Nephron (organoid): ENCODE results near the gene KAT6B.

Experiments used
- H3K27ac Mint-ChIP-seq, 3 experiments: 2 replicates each; pipeline ENCODE4 v1.8.0; 2020; ENCODE audit warnings: mixed read lengths in 3 of 3, mild to moderate bottlenecking in 2 of 3, moderate library complexity in 1 of 3
- H3K27me3 Mint-ChIP-seq: 2 replicates; pipeline ENCODE4 v1.8.0; 2021; ENCODE audit warnings: low read depth, mild to moderate bottlenecking, moderate library complexity, mixed read lengths
- H3K36me3 Mint-ChIP-seq: 2 replicates; pipeline ENCODE4 v1.8.0; 2020; ENCODE audit warnings: low read depth, mixed read lengths
- H3K4me1 Mint-ChIP-seq: 2 replicates; pipeline ENCODE4 v1.8.0; 2020; ENCODE audit warnings: mixed read lengths
- H3K4me3 Mint-ChIP-seq, 3 experiments: 2 replicates each; pipeline ENCODE4 v1.8.0; 2020; ENCODE audit warnings: mild to moderate bottlenecking in 3 of 3, mixed read lengths in 3 of 3, moderate library complexity in 2 of 3
- H3K9me3 Mint-ChIP-seq: 2 replicates; pipeline ENCODE4 v1.8.0; 2020; ENCODE audit warnings: mixed read lengths
- TF ChIP-seq, protein P1 (sequence below), 3 experiments: fragments of 200-600 bp; sonication (generic); IDR thresholded peaks; one replicate each; pipeline ENCODE4 v1.5.0; 2021; ENCODE audit warnings: antibody characterized with exemption in 3 of 3; ENCODE audit not compliant: unreplicated experiment in 3 of 3

KAT6B gene

GRCh38 chr10:75000748-75001321, 174.4 kb downstream of the KAT6B start:
- Mint-ChIP-seq H3K27me3 (no peaks in the 10 kb centered on the region), H3K4me1 (peaks cover 11% of the 10 kb centered on the region), H3K36me3 (peaks cover 52% of the 10 kb centered on the region), H3K9me3 (no peaks in the 10 kb centered on the region), H3K27ac (peak overlapping the region in 2 of 3 experiments; percentile 28 to 46), H3K4me3 (no peak overlapping the region)
- TF ChIP-seq, protein P1, sequence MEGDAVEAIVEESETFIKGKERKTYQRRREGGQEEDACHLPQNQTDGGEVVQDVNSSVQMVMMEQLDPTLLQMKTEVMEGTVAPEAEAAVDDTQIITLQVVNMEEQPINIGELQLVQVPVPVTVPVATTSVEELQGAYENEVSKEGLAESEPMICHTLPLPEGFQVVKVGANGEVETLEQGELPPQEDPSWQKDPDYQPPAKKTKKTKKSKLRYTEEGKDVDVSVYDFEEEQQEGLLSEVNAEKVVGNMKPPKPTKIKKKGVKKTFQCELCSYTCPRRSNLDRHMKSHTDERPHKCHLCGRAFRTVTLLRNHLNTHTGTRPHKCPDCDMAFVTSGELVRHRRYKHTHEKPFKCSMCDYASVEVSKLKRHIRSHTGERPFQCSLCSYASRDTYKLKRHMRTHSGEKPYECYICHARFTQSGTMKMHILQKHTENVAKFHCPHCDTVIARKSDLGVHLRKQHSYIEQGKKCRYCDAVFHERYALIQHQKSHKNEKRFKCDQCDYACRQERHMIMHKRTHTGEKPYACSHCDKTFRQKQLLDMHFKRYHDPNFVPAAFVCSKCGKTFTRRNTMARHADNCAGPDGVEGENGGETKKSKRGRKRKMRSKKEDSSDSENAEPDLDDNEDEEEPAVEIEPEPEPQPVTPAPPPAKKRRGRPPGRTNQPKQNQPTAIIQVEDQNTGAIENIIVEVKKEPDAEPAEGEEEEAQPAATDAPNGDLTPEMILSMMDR (IDR thresholded peaks at IDR 0.05; ENCODE audit: unreplicated experiment in 3 of 3): no peak

DNA sequence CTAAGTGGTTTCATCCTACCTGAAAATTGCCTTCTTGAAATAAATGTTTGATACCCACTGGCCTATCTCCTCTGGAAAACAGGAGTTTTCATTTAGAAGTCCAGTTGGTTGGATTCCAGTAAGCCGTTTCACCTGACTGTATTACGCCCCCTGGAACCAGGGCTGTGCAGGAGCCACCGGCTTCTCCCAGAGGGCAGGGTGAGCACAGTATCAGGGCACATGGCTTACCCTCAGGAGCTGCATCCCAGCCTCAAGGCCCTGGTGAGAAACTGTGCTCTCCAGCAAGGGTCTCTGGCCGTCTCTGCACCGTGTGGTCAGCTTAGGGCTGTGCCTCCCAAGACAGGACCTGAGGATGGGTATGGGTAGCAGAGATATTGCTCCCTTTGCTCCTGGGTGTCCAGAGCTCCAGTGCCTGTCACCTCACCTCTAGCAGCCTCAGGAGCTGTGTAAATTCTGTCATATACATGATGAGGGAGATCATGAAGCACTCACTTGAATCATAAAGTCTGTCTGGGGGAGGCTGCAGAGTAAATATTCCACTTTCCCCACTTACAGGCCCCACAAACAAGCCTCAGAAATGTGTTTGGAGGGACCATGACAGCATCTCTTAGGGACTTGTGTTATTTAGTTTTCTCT, 175.4 kb downstream of the KAT6B start:
- TF ChIP-seq, protein P1 (IDR thresholded peaks at IDR 0.05; ENCODE audit: unreplicated experiment in 3 of 3): no peak
- Mint-ChIP-seq H3K36me3 (peaks cover 47% of the 10 kb centered on the region), H3K4me1 (peaks cover 11% of the 10 kb centered on the region), H3K9me3 (no peaks in the 10 kb centered on the region), H3K27ac (no peak overlapping the region), H3K27me3 (no peaks in the 10 kb centered on the region), H3K4me3 (no peak overlapping the region)

GRCh38 chr10:75002351-75002725, 175.9 kb downstream of the KAT6B start:
- Mint-ChIP-seq H3K27ac (no peak overlapping the region), H3K4me1 (peaks cover 11% of the 10 kb centered on the region), H3K9me3 (no peaks in the 10 kb centered on the region), H3K4me3 (no peak overlapping the region), H3K27me3 (no peaks in the 10 kb centered on the region), H3K36me3 (peaks cover 46% of the 10 kb centered on the region)
- TF ChIP-seq, protein P1 (IDR thresholded peaks at IDR 0.05; ENCODE audit: unreplicated experiment in 3 of 3): no peak

DNA sequence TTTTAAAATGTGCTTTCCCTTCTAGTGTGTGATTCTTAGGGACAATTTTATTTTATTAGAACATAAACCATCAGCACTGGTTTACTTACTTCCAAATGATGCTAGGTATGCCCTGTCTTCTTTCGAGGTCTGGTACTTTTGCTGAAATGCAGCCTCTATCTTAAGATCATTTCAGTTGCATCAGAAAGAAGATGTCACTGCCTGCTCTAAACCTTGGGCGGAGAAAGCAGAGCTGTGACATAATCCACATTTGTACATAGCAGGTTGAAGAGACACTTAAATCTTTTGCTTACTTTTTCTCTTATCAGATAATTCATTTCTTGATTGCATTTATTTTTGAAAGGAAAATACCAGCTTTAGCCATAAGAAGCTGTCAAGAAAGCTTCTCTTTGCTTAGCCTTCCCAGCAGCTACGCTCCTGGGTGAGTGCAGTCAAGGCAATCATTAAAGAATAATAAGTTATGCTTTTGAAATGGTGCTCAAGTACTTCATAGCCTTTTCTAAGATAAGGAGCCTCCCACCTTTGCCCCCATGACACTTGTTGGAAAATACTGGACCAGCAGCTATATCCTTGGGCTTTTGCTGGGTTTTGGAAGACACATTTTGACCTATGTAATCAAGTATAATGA, 176.7 kb downstream of the KAT6B start:
- TF ChIP-seq, protein P1 (IDR thresholded peaks at IDR 0.05; ENCODE audit: unreplicated experiment in 3 of 3): no peak
- H3K4me3 Mint-ChIP-seq: no peak overlapping the region
- H3K27me3 Mint-ChIP-seq: no peaks in the 10 kb centered on the region
- H3K9me3 Mint-ChIP-seq: no peaks in the 10 kb centered on the region
- H3K36me3 Mint-ChIP-seq: peaks cover 48% of the 10 kb centered on the region
- H3K27ac Mint-ChIP-seq: peak overlapping the region in 1 of 3 experiments; percentile 35
- peaks cover 11% of the 10 kb centered on the region for H3K4me1 Mint-ChIP-seq

DNA sequence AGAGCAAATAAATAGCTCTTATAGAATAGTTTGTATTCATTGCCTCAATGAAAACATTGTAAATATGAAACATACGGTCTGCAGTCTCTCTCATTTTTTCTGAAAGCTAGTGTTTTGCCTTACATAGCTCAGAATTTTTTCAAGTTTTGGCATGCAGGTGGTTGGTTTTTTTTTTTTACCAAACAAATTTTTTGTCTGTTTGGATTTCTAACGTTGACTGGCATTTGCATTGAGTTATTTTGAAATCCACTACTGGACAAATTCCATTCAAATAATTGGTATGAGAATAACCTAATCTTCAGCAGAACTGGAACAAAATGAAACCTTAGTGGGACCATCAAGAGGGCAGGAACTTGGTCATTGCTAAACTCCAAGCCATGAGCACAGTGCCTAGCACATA, 177.5 kb downstream of the KAT6B start:
- Mint-ChIP-seq H3K4me3 (no peak overlapping the region), H3K4me1 (peaks cover 13% of the 10 kb centered on the region), H3K27ac (no peak overlapping the region), H3K9me3 (no peaks in the 10 kb centered on the region), H3K36me3 (peaks cover 43% of the 10 kb centered on the region), H3K27me3 (no peaks in the 10 kb centered on the region)
- TF ChIP-seq, protein P1 (IDR thresholded peaks at IDR 0.05; ENCODE audit: unreplicated experiment in 3 of 3): no peak
